NK-92 (cell line): Measurements from ENCODE around the gene FHAD1.
"Not testable (repeated sequence)": the region's sequence is repeated elsewhere in the genome, so short reads cannot be mapped to it uniquely, and the experiment has no call there.

Experiments
- DNase-seq: peaks from one replicate; lab custom pipeline; 2025; ENCODE audit not compliant: unreplicated experiment; lab: John Stamatoyannopoulos, UW

FHAD1 gene

GRCh38 chr1:15412843-15413242, 165.8 kb downstream of the FHAD1 start:
- DNase-seq: no peak

DNA sequence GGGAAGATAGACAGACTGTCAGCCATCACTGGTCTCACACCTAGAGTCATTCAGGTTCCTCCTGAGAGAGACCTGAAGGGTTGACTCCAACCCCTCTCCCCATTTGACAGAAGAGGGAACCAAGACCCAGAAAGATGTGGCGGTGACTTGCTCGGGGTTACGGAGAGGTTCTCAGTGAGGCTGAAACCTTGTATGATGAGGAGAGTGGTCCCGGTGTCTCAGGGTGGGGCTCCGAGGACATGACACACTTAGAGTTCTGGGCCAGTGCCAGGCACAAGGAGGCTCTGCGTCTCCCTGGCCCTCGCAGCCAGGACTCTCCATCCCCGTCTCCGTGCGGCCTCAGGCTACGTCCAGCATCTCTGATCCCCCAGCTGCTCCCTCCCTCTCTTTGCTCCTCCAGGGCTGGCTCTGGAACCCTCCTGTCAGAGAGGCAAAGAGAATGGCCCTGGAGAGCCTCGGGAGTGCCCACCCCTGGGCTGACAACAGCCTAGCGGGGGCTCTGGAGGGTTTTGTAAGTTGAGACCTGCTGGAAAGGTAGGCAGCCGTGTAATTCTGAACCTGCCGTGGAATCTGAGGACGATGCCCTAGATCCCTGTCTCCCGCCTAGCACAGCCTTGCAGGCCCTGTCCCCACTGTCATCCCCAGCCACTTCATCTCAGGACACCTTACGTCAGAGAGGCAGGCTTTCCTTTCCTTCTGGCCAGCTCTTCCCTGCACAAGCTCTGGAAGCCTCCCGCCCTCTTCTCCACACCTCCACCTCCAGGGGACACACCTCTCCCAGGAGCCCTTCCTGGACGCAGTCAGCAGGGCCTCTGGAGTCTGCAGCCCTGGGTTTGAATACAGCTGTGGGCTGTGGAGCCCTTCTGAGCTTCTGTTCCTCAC, 166.8 kb downstream of the FHAD1 start:
- no peak for DNase-seq

DNA sequence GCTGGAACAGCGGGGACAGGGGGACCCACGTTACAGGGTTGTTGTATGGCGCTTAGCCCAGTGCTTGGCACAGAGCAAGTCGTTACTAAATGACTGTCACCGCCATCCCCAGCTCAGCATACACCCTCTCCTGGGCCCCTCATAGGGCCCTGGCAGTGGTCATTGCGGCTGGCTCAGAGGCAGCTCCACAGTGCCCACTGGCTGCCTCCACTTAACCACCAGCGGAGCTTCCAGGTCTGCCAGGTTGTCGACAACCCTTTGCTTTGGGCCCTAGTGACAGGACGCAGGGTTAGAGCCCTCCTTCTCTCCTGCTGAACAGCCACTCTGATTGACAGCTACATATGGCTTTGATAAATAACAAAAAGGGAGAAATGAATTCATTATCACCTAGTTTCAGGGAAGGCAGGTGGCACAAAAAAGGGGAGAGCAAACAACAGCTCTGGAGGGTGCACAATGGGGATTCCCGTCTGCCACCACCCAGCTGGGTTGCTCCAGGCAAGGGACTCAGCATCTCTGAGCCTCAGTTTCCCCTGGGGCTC, 167.5 kb downstream of the FHAD1 start:
- DNase-seq: no peak

GRCh38 chr1:15417059-15417934, 170.3 kb downstream of the FHAD1 start:
- DNase-seq: no peak

DNA sequence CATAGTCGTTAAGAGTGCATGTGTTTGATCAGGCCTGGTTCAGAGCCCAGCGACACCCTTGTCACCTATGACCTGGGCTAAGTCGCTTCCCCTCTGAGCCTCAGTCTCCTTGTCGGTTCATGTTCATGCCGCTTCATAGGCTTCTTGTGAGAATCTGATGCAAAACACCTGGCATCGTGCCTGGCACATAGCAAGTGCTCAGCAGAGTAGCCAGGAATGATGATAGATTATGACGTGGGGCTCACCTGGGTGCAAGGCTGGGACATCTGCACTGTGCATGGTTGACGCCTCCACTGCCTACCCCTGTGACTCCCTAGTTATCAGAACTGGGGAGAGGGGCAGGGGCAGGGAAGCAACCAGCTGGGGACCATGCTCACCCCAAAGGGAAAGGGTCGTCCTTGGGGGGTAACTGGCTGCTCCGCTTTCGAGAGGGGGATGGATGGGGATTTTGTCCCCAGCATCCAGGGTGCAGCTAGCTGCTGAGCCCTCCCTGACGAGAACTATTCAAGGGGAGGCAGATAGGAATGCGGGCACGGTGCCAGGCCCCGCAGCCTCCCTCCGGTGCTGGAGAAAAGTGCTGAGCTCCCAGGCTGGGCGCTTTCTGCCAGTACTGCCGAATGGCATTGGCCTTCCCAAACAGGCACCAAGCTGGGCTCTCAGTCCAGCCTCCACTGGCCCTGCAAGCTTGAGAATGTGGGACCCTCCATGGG, 171.9 kb downstream of the FHAD1 start:
- DNase-seq: no peak

DNA sequence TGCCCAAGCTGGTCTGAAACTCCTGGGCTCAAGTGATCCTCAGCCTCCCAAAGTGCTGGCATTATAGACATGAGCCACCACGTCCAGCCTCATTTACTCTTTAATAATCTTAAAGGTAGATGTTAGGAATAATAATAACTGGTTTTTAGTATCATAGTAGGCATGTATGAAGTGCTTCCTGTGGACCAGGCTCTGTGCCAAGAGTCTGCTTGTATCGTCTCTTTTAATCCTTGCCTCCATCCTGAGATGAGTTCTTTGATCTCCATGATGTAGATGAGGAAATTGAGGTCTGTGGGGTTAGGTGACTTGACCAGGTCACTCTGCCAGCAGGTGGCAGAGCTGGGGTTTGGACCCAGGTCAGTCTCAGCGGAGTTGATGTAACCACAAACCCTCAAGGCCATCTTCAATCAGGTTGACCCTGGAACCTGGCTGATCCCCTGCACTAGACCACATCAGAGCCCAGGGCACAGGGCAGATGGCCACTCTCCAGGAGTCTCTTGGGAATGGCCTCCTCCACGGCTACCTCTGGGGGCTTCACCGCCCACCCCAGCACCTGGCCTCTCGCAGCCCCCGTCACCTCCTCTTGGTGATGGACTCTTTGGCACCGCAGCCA, 173.9 kb downstream of the FHAD1 start:
- DNase-seq: no peak

GRCh38 chr1:15422871-15423270, 175.8 kb downstream of the FHAD1 start:
- no peak for DNase-seq

GRCh38 chr1:15423355-15424077, 176.5 kb downstream of the FHAD1 start:
- DNase-seq: no peak

- DNase-seq: no peak
Observed at GRCh38 chr1:15424146-15424667, 177.2 kb downstream of the FHAD1 start.

DNA sequence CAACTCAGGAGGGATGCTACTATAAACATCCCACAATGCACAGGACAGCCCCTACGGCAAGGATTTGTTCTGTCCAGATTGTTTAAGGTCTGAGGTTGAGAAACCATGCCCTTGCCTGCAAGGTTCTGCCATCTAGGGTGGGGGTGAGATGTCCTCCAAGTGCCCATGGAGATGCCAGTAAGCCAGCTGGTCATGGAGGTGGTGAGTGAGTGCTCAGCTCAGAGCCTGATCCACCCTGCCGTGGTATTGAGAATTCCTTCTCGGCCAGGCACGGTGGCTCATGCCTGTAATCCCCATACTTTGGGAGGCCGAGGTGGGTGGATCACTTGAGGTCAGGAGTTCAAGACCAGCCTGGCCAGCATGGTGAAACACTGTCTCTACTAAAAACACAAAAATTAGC, 178.0 kb downstream of the FHAD1 start:
- no peak for DNase-seq

DNA sequence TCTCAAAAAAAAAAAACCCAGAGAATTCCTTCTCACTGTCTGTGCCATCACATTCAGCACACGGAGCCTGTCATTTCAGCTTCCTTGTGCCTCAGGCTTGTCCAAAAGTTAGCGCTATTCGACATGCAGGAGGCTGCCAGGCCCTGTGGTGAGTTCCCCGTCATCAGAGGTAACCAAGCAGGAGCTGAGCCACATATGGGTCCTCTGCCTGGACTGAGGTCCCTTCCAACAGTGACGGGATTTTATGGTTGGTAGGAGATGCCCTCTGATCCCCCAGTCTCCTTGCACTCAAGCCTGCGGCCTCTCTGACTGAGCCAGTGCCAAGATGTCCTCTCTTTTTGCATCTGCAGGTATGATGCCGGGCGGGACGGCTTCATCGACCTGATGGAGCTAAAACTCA, 178.5 kb downstream of the FHAD1 start:
- no peak for DNase-seq

- no peak for DNase-seq
Observed at GRCh38 chr1:15425958-15426357, 178.9 kb downstream of the FHAD1 start.

DNA sequence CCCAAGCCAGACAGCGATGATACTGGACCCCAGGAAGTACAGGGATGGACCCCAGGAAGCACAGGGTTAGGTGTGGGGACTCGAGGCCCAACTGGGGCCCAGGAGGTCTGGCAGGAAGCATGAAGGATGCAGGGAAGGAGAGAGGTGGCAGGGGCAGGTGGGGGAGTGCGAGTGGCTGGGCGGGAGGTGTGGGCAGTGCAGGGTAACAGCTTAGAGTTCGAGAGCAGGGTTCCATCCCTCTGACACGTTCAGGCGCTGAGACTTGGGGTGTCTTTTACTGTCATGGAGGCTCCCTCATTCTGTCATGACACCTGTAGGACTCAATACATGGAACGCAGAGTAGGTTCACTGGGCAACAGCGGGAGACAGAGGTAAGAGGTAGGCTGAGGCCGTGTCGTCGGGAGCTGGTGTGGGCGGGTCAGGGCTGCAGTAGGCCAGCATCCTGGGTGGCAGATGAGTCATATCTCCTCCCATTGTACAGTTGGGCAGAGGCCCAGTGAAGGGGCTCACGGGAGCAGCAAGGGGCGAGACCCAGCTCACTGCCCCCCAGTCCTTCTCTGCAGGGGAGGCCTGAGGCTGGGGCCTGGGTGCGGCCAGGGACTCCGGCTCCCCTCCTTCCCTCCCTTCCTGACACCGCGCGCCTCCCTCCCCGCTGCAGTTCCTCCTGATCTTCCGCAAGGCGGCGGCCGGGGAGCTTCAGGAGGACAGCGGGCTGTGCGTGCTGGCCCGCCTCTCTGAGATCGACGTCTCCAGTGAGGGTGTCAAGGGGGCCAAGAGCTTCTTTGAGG, 179.7 kb downstream of the FHAD1 start:
- DNase-seq: no peak

DNA sequence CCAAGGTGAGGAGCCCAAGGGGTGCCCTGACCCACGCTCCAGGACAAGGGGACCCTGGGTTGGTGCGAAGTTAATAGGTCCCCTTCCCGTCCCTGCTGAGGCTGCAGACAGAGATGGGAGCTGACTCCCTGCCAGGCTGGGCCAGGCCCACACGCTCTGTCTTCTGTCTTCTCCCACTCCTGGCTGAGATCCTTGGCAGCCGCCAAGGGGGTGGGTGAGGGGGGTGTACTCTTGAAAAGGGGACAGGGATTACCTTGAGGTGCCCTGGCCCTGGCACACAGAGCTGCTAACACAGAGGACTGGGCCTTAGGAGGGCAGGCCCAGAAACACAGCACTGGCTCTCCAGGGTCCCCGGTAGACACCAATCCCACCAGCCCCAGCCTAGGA, 180.2 kb downstream of the FHAD1 start:
- no peak for DNase-seq

DNA sequence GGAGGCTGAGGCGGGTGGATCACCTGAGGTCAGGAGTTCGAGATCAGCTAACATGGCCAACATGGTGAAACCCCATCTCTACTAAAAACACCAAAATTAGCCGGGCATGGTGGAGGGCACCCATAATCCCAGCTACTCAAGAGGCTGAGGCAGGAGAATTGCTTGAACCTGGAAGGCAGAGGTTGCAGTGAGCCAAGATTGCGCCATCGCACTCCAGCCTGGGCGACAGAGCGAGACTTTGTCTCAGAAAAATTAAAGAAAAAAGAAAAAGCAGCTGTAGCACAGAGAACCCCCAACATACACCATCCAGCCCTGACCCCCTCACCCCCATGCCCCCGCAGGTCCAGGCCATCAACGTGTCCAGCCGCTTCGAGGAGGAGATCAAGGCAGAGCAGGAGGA, 181.2 kb downstream of the FHAD1 start:
- DNase-seq: not testable (repeated sequence)

DNA sequence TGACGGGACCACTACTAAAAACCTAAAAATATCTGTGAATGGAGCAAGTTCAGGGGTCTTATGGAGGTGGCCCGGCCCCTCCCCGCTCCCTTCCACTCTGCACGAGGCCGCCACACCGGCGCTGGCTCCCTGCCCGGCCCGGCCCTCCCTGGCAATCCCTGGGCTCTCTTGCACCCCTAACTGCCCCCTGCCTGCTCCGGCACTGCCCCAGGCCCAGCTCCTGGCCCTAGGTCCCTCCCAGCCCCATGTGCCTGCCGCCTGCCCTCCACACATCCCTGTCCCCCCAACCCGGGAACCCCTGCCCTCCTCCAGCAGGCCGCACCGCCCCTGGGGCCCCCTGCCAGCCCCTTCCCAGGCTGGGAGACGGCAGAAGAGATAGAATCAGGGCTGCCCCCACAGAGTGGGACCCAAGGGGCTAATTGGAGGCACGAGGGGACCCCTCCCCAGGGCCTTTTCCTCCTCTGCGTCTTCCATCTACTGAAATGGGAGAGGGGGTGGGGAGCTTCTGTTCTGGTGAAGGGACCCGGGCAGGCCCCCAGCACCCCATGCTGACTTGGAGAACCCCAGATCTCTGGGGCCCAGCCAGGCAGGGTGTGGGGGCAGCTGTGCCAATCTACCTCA, 181.9 kb downstream of the FHAD1 start:
- DNase-seq: no peak

DNA sequence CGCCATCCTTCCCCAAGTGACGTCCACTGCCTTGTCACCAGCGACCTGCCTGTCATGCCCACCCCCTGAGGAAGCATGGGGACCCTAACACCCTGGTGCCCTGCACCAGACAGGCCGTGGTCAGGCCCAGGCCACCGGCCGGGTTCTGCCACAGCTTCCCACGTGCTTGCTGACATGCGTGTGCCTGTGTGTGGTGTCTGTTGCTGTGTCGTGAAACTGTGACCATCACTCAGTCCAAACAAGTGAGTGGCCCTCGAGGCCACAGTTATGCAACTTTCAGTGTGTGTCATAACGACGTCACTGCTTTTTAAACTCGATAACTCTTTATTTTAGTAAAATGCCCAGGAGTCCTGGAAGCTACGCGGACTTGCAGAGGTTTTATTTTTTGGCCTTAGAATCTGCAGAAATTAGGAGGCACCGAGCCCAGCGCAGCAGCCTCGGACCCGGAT, 182.7 kb downstream of the FHAD1 start:
- DNase-seq: no peak

DNA sequence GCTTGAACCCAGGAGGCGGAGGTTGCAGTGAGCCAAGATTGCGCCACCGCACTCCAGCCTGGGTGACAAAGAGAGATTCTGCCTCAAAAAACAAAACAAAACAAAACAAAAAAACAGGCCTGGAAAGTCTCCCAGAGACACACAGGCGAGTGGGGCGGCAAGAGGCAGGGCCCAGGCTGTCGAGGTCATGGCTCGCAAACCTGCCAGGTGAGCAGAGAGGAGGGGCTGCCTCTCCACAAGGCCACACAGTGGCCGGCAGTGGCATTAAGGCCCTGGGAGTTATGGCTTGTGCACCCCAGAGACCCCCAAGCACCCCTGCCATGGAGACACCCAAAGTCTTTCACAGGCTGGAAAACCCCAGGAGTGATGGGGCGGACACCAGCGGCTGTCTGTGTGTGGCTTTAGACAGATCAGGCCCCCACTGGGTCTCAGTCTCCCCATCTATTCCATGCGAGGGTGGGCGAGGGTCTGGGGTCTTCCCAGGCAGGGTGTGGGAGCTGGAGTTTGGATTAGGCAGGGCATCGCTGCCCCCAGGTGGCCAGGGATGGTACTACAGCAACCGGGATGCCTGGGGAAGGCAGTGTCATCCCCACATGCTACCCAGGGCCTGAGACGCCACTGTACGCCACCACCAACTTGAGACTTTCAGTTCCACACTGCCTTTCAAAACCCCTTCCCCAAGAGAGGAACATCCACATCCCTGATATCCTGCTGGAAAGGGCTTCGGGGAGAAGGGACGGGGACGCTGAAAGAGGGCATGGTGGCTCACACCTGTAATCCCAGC, 184.0 kb downstream of the FHAD1 start:
- DNase-seq: no peak
